Measurements from ENCODE around the gene APOA5. TPM values are rescaled to one million over a fixed set of nuclear protein-coding genes. Genes with fewer than 3 reads are reported as not detected.
A peak's percentile ranks its signal among the peaks of the same experiment; 100 is the strongest.

The APOA5 gene
- total and polyA plus RNA-seq, 2 of the 13 experiments (the other 11 are each of a cell fraction or from before 2014, with no cell fraction given): 44.0 to 49.1 TPM

DNA sequence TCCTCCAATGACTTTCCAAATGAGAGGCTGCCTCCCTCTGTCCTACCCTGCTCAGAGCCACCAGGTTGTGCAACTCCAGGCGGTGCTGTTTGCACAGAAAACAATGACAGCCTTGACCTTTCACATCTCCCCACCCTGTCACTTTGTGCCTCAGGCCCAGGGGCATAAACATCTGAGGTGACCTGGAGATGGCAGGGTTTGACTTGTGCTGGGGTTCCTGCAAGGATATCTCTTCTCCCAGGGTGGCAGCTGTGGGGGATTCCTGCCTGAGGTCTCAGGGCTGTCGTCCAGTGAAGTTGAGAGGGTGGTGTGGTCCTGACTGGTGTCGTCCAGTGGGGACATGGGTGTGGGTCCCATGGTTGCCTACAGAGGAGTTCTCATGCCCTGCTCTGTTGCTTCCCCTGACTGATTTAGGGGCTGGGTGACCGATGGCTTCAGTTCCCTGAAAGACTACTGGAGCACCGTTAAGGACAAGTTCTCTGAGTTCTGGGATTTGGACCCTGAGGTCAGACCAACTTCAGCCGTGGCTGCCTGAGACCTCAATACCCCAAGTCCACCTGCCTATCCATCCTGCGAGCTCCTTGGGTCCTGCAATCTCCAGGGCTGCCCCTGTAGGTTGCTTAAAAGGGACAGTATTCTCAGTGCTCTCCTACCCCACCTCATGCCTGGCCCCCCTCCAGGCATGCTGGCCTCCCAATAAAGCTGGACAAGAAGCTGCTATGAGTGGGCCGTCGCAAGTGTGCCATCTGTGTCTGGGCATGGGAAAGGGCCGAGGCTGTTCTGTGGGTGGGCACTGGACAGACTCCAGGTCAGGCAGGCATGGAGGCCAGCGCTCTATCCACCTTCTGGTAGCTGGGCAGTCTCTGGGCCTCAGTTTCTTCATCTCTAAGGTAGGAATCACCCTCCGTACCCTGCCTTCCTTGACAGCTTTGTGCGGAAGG is 40.9 kb upstream of the APOA5 start (continued):
- TF ChIP-seq HNF4G (IDR thresholded peaks at IDR 0.05; ENCODE audit: borderline replicate concordance, low read depth, low read length): peak; percentile 96
- peak; percentile 99 for TF ChIP-seq HNF4G (CRISPR knock-in tag; IDR thresholded peaks at IDR 0.05; ENCODE audit: borderline replicate concordance, low read depth)
- no peak for TF ChIP-seq ZSCAN20 (CRISPR knock-in tag; IDR thresholded peaks at IDR 0.05; ENCODE audit: borderline replicate concordance)
- TF ChIP-seq HMG20B (CRISPR knock-in tag; conservative IDR thresholded peaks at IDR 0.05): peak; percentile 97
- peak; percentile 79 for TF ChIP-seq ETV5 (CRISPR knock-in tag; IDR thresholded peaks at IDR 0.05; ENCODE audit: borderline replicate concordance)
- no peak for TF ChIP-seq CHCHD3 (CRISPR knock-in tag; IDR thresholded peaks at IDR 0.05)
- no peak for TF ChIP-seq NFE2L1 (CRISPR knock-in tag; IDR thresholded peaks at IDR 0.05; ENCODE audit: borderline replicate concordance)
- TF ChIP-seq JUN (CRISPR knock-in tag; IDR thresholded peaks at IDR 0.05): peak; percentile 76
- peak; percentile 53; the same call in 1 of the 2 replicates for TF ChIP-seq ZSCAN12 (CRISPR knock-in tag; IDR thresholded peaks at IDR 0.05)
- peak; percentile 90 for TF ChIP-seq ZBTB33 (CRISPR knock-in tag; IDR thresholded peaks at IDR 0.05)
- peak; percentile 70; the same call in 1 of the 2 replicates for TF ChIP-seq ZSCAN31 (CRISPR knock-in tag; IDR thresholded peaks at IDR 0.05; ENCODE audit: low read depth)
- peak; percentile 76; the same call in 1 of the 2 replicates for TF ChIP-seq ZNF652 (CRISPR knock-in tag; IDR thresholded peaks at IDR 0.05; ENCODE audit: borderline replicate concordance, low read depth)
- no peak for TF ChIP-seq KAT2B (IDR thresholded peaks at IDR 0.05; ENCODE audit: borderline replicate concordance, low read depth, low read length)
- TF ChIP-seq, protein P1, sequence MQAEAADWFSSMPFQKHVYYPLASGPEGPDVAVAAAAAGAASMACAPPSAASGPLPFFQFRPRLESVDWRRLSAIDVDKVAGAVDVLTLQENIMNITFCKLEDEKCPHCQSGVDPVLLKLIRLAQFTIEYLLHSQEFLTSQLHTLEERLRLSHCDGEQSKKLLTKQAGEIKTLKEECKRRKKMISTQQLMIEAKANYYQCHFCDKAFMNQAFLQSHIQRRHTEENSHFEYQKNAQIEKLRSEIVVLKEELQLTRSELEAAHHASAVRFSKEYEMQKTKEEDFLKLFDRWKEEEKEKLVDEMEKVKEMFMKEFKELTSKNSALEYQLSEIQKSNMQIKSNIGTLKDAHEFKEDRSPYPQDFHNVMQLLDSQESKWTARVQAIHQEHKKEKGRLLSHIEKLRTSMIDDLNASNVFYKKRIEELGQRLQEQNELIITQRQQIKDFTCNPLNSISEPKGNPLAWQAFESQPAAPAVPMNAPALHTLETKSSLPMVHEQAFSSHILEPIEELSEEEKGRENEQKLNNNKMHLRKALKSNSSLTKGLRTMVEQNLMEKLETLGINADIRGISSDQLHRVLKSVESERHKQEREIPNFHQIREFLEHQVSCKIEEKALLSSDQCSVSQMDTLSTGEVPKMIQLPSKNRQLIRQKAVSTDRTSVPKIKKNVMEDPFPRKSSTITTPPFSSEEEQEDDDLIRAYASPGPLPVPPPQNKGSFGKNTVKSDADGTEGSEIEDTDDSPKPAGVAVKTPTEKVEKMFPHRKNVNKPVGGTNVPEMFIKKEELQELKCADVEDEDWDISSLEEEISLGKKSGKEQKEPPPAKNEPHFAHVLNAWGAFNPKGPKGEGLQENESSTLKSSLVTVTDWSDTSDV (CRISPR knock-in tag; IDR thresholded peaks at IDR 0.05): no peak; the same call in 1 of the 2 replicates
- peak; percentile 86 for TF ChIP-seq ZSCAN9 (CRISPR knock-in tag; IDR thresholded peaks at IDR 0.05; ENCODE audit: borderline replicate concordance)
- TF ChIP-seq KLF9 (CRISPR knock-in tag; IDR thresholded peaks at IDR 0.05; ENCODE audit: low read depth): no peak
- peak; percentile 69 for TF ChIP-seq TOPORS (CRISPR knock-in tag; IDR thresholded peaks at IDR 0.05)
- peak; percentile 41; the same call in 1 of the 2 replicates for TF ChIP-seq ZNF441 (CRISPR knock-in tag; IDR thresholded peaks at IDR 0.05; ENCODE audit: borderline replicate concordance)
- peak; percentile 81 for TF ChIP-seq SIX1 (CRISPR knock-in tag; IDR thresholded peaks at IDR 0.05; ENCODE audit: borderline replicate concordance)
- no peak for TF ChIP-seq NBN (conservative IDR thresholded peaks at IDR 0.05)
- TF ChIP-seq, protein P2, sequence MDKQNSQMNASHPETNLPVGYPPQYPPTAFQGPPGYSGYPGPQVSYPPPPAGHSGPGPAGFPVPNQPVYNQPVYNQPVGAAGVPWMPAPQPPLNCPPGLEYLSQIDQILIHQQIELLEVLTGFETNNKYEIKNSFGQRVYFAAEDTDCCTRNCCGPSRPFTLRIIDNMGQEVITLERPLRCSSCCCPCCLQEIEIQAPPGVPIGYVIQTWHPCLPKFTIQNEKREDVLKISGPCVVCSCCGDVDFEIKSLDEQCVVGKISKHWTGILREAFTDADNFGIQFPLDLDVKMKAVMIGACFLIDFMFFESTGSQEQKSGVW (CRISPR knock-in tag; IDR thresholded peaks at IDR 0.05; ENCODE audit: borderline replicate concordance): no peak
- TF ChIP-seq, protein P3, sequence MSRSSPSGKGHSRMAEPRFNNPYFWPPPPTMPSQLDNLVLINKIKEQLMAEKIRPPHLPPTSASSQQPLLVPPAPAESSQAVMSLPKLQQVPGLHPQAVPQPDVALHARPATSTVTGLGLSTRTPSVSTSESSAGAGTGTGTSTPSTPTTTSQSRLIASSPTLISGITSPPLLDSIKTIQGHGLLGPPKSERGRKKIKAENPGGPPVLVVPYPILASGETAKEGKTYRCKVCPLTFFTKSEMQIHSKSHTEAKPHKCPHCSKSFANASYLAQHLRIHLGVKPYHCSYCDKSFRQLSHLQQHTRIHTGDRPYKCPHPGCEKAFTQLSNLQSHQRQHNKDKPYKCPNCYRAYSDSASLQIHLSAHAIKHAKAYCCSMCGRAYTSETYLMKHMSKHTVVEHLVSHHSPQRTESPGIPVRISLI (CRISPR knock-in tag; IDR thresholded peaks at IDR 0.05; ENCODE audit: borderline replicate concordance): peak; percentile 48; the same call in 1 of the 2 replicates
- TF ChIP-seq NCOR1 (IDR thresholded peaks at IDR 0.05; ENCODE audit: borderline replicate concordance, low read length): peak; percentile 95

Measured in HepG2 (cell line).